Measurements from ENCODE around the gene DIPK1A.
"Not testable (repeated sequence)": the region's sequence is repeated elsewhere in the genome, so short reads cannot be mapped to it uniquely, and the experiment has no call there.

Gene DIPK1A

DNA sequence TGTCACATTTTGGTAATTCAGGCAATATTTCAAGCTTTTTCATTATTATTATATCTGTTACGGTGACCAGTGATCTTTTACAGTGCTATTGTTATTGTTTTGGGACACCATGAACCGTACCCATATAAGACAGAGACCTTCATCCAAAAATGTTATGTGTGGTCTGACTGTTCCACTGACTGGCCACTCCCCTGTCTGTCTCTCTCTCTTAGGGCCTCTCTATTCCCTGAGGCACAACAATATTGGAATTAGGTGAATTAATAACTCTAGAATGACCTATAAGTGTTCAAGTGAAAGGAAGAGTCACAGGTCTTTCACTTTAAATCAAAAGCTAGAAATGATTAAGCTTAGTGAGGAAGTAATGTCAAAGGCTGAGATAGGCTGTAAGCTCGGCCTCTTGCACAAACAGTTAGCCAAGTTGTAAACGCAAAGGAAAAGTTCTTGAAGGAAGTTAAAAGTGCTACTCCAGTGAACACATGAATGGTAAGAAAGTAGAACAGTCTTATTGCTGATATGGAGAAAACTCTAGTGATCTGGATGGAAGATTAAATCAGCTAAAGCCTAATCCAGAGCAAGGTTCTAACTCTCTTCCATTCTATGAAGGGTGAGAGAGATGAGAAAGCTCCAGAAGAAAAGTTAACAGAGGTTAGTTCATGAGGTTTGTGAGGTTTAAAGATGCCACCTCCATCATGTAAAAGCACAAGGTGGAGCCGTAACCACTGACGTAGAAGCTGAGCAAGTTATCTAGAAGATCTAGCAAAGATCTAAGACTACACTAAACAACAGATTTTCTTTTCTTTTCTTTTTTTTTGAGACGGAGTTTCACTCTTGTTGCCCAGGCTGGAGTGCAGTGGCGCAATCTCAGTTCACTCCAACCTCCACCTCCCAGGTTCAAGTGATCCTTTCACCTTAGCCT, 19.7 kb upstream of the DIPK1A start:
- DNase-seq = no peak

DNA sequence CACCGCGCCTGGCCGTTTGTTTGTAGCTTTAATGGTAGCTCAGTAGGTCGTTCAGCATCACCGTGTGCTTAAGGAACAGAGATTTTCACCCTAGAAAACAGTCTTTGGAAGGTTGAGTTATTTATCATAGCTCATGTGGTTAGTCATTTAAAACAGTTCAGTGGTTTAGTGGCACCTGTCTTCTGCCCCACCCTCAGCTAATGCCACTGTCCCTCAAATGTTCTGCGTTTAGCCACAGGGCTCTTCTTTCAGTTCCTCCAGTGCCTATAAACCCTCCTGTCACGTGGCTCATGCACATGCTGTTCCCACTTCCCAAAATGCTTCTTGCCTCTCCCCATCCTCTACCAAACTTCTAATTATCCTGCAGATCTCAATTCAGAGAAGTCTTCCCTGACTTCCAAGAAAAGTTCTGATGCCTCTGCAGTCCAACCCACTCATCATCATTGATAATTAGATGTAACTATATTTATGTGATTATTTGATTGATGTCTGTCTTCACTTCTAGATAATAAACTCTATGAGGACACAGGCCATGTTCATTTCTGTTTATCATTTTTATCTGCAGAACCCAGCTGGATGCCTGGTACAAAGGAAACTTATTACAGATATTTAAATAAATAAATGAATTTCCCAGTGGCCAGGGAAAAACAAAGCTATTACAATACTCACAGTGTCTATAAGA, 14.4 kb upstream of the DIPK1A start:
- DNase-seq = peak in 9 of 56 donors; percentile 5 to 58 (median 15)

DNA sequence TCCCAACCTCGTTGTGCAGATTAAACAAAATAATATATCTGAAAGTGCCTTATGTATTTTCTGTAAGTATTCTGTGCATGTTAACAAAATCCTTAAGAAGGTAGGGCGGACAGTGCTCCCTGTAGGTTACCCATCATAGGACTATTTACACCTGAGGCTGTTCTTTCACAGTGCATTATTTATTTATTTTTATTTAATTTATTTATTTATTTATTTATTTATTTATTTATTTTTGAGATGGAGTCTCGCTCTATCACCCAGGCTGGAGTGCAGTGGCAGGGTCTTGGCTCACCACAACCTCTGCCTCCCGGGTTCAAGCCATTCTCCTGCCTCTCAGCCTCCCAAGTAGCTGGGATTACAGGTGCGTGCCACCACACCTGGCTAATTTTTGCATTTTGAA, 12.8 kb upstream of the DIPK1A start:
- not testable (repeated sequence) for DNase-seq

DNA sequence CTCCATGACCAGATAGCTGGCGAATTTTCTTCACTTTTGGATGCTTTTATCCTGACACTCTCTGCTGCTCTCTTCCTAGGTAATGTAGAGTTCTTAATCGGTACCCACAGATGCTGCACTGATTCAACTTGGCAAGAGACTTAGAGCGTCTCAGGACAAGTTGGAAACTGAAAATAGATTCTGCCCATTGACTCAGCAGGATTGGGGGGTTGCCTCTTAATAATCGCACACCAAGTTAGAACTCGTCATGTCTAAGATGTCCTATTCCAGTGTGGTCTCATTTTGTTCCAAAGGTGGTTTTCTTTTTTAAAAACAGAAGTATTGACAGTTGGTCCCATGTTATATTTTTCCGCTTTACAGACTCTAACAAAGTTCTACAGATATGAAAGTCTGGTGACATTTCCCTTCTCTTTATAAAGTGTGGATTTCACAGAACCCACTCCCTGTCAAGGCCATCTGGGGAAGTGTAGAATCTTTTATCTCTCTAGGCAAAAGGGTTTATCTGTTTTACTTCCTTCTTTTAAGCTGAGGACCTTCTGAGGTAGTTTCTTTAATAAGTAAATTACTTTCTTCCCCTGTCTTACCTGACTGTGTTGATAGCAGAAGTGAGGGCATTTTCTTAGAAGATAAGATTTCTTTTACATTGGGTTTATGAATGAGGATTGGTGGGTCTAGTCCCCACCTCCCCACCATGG, 12.1 kb upstream of the DIPK1A start:
- no peak for DNase-seq

DNA sequence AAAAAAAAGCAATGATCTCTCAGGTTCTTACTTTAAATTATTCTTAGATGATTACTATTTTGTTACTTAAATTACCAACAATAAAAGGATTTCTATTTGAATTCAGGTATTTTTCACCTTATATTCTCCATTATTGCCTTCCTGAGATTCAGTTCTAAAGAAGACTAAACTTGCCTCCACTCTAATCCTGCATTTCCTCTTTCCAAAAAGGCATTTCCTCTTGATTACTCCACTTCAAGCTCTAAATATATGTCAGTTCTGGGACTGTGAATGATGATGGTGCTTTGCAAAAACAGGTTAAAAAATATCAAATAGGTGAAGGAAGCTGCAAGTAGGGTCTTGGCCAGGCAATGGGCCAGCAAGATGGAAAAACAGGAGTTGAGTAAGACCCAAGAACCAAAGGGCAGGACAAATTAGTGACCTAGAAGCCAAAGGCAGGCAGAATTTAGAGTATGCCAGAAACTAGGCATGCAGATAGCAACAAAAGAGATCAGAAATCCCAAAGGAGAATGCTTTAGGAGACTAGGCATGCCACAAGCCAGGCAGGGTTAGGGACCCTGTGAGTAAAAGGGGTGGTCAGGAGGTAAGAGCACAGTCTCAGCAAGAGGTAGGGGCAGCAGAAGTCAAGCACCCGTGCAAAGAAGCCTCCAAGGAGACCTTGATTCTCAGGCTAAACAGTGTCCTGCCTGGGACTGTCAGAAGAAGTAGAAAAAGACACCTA, 11.3 kb upstream of the DIPK1A start:
- DNase-seq = no peak

DNA sequence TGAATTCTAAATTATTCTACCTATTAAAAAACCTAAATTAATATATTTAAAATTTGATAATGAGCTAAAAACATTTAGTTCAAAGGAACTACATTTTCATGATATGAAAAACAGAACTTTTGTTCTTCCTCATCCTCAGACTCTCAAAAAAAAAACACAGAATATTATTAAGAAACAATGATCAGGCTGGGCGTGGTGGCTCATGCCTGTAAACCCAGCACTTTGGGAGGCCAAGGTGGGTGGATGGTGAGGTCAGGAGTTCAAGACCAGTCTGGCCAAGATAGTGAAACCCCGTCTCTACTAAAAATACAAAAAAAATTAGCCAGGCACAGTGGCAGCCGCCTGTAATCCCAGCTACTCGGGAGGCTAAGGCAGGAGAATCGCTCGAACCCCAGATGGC, 10.7 kb upstream of the DIPK1A start:
- DNase-seq = not testable (repeated sequence)

DNA sequence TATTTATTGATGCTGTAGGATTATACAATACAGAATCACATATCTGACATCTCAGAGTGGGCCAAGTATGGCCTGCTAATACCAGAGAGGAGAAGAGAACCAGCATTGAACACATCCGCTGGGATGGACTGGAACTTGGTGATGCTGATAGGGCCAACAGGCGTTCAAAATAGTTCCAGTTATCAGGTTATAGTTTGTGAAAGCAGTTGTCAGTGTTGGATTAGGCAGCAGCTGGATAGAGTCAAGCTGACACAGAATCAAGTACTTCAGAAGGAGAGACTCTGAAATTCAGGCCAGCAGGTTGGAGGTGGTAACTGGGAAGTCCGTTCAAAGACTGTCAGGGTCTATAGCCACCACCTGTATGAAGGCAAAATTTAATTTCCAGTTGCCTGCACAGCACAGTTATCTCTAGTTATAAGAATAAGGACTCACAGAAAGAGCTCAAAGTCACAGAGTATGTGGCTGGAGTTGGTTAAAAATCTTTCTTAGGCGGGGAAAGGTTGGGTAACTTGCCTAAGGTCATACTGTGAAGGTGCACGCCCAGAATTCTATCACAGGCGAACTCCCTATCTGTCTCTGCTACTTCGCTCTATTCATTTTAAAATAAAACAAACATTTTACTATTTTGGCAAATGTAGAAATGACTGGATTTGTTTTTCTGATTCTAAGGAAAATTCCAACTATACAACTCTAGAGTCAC, 9.9 kb upstream of the DIPK1A start:
- no peak for DNase-seq

DNA sequence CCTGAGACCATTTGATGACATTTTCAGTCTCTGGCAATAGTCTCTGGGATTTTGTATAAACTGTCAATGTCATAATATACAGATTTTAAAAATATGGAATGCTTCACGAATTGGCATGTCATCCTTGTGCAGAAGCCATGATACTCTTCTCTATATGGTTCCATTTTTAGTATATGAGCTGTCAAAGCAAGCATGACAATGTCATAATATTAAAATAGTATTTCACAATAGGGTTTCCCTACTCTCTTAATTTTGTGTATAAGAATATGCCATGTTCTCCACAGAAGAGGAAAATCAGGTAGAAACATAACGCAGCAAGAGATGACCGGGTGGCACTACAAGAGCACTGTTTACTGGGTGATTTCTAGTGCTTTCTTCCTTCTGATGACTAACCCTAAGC, 8.3 kb upstream of the DIPK1A start:
- no peak for DNase-seq

DNA sequence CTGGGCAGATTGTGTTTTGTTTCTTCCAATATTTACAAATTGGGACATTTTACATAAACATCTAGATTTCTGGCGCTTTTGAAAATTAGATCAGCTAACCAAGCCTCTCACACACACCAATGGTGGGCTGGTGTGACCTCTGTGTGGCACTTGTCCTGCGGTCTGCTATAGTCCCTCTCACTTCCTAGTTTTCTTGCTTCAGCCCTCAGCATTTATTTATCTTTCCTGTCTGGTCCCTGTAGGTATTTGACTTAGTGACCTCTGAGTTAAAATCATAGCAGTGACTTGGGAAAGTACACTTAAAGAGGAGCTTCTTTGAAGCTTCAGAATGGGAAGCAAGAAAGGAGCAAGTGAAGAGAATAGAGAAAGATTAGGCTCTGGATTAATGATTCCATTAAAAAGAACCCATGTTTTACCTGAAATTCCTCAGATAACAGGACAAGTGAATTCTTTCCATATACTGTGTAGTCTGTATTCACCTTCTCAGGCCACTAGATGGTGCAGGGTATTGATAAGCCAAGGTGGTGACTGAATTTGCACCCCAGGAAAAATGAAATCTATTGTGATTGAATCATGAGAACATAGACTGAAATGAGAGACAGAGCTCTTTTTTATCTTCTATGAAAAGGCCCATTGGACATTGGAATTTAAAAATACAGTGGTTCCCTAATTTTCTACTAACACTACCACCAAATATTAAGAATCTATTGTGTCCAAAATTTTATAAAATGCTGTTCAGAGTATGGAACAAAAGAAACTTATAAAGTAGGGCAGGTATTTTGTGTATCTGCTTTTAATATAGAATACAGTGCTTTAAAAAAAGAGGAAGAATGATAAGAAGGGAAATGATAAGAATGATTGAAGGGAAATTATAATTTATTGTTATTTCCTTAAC, 7.1 kb upstream of the DIPK1A start:
- DNase-seq = no peak

DNA sequence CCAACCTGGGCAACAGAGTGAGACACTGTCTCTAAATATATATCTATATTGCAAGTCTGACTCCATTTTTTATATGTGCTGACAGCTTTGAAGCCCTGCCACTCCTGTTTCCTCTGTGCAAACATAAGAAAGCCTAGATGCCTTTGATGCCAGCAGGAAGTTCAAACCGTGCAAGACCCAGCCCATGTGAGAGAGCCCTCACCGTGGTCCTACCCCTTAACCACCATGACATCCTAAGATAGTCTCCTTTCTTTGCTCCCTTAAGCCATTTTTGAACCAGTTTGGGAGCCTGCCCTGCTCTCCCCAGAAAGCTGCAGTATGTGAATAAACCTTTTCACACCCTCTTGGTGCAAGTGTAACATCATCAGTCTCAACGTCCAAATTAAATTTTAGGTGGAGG, 3.7 kb upstream of the DIPK1A start:
- DNase-seq = no peak

DNA sequence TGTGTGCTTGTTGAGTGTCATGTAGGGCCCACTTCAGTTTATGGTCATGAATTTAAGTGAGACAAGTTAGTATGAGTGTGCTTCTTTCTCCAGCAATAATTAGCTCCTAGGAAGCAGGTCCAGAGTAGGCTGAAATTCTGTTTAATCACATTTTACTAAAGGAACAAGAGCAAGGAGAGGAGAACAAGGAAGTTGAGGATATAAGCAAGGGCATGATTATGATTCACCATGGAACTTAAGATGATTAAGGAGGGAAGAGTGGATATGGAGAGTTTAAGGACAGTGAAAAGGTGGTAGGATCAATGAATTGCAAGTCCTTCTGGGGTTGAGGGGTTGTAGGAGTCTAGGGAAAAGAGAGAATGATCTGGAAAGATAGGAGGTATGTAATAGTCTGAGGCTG, 3.1 kb upstream of the DIPK1A start:
- DNase-seq = no peak

DNA sequence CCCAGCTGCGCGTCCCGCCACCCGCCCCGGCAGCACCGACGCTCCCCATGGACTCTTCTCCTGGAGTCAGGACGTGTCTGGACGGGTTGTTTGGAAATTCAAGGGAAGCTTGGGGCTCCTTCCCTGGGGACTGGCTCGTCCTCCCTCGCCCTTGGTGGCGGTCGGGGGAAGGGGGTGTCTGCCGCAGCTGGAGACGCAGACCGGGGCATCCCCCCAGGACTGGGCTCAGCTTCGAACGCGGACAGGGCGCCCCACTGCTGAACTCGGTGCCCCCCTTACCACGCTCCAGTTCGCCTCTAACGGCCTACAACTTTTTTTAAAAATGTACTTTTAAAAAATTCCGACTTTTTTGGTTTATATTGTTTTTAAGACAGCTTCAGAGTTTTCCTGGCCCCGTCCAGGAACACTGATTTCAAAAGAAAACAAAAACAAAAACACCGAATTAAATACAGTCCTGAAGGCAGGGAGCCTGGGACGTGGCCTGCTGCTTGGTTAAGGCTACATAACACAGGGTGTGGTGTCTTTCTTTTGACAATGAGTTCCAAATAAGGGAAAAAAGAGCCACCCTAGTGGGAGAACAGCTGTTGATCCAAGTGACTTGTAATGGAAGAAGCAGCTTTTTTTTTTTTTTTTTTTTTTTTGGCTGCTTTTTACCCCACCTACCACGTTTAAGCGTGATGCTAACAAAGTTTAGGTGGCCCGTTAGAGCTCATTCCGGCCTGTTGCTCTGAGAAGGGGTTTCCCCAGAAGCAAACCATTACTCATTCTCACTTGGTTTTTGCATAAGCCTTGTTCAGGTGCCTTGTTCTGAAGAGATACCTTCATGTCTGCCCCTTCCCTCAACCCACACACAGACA, 862 bp upstream of the DIPK1A start:
- DNase-seq = peak in 7 of 56 donors; percentile 47 to 76 (median 54)

DNA sequence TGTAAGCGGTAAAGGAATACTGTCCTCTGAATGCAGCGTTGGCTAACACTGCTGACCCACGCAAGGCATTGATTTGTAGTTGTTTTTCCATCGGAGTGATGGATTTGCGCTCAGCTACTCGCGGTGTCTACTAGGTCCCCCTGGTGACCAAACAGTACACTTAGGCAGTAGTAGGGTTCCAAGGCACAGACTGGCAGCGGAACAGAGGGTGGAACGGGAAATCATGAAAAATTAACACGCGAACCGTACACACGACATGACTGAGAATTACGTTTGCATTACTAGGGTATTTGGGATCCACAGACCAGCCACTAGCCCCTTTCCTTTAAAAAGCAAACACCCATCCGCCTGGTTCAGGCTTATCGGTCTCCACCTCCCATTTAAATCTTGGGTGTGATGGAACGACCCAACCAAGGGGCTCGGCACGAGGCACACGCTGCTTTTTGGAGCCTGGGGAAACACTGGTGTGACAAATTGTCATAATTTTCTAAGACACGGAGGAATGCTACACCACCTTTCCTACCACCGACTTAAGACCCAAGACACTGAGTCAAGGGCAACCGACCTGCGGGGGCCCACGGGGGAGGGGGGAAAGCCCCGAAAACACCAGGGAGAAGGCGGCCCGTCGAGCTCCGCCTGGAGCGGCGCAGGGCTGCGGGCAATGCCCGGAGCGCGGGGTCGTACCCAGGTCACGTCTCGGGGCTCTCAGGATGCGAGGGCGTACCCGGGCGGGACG, 699 bp downstream of the DIPK1A start:
- peak in 51 of 56 donors; percentile 40 to 89 (median 69) for DNase-seq

DNA sequence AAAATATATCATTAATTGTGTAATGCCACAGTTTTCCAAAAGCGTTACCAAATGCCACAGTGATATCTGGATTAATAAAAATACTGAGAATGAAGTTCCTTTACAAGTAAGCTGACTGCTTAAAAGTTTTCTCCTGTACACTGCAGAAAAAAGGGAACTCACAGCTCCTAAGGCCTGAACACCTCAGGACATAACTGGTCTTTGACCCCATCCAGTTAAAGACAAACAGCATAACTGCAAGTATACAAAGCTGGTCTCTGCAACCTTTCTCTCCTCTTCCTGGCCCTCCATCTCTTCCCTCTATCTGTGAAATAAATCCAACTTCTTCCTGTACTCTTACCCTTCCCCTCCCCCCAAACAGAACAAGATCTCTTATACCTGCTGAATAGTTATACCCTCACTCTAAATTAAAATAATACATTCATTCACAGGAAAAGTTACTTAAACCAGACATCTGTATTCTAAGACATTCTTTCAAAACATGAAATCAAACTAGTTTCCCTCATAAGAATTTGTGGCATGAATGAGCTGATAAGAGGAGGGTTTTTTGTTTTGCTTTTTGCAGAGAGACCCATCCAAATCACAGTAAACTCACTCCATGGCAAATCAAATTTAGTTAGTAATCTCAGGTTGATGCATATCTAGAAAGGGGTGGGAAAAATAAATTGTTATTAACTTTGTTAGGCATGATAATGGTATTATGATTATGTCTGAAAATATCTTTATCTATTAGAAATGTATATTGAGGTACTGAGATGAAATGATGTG, 2.9 kb downstream of the DIPK1A start:
- DNase-seq = no peak

DNA sequence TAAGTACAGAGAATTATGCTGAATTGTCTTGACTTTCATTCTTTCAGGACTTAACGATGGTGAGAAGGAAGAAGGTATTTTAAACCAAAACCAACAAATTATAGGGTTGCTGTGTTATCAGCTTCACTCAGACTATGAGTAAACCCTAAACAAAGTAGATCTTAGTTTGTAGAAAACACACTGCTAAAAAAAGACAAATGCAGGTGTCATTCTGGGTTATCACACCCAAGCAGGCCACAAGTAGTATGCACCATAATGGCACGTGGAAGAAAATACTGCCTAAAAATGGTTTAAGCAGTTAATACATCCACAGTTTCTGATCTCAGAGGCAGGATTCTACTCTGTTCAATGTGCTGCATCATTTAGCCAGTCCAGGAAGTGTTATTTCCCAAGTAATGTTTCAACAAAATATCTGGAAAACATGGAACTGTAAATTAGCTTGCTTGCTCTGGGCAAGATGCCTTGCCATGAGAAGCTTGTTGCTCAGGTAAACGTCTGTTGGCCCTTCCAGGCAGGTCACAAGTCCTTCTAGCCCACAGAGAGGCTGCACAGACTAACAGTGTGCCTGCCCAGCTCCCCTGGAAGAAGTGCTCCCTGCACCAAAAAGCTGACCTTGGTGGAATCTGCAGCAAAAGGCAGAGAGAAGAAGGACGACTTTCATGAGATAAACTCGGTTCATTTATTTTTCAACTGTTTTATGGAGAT, 4.1 kb downstream of the DIPK1A start:
- DNase-seq = no peak

DNA sequence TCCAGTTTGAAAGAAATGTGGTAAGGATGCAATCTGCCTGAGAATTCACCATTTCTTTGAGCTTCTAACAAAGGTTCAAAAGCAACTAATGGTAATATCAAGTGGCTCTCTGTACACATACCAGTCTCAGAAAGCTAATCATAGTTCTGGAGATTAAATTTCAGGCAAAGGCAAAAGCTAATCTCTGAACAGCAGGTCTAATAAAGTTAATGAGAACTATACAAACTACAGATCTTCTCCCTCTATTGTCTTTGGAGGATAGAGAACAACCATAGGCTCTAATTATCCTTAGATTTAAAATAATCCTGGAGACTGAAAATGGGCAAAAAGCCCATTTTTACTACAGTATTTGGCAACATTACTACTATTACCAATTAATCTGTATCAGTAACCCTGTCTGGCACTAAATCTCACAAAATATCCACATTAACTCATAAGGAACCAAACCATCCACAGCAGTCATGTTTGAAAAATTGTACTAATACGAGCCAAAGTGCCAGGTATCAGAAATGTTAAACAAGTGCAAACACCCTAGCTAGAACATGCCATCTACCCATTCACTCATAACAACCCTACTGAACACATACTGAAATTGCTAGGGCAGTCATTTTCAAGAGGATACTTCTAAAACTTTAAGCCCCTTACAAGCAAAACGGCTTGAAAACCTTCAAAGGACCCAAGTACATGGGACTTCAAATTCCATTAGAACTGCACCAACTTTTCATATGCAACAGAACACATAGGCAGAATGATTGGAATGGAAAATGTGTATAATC, 4.8 kb downstream of the DIPK1A start:
- no peak for DNase-seq
